NCI-H2029 (cell line): ENCODE measurements around the gene ZNF700.
A peak's percentile ranks its signal among the peaks of the same experiment; 100 is the strongest.
"Not testable (repeated sequence)": the region's sequence is repeated elsewhere in the genome, so short reads cannot be mapped to it uniquely, and the experiment has no call there.

Experiments
- DNase-seq: peaks from one replicate; lab custom pipeline; 2025; lab: John Stamatoyannopoulos, UW

The ZNF700 gene

DNA sequence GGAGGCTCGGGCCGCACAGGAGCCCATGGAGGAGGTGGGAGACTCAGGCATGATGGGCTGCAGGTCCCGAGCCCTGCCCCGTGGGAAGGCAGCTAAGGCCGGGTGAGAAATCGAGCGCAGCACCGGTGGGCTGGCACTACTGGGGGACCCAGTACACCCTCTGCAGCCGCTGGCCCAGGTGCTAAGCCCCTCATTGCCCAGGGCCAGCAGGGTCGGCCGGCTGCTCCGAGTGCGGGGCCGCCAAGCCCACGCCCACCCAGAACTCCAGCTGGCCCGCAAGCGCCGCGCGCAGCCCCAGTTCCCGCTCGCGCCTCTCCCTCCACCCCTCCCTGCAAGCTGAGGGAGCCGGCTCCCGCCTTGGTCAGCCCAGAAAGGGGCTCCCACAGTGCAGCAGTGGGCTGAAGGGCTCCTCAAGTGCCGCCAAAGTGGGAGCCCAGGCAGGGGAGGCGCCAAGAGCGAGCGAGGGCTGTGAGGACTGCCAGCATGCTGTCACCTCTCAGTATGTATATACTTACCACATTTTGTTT lies 16.5 kb downstream of the ZNF700 start:
- DNase-seq, result not testable (repeated sequence)

DNA sequence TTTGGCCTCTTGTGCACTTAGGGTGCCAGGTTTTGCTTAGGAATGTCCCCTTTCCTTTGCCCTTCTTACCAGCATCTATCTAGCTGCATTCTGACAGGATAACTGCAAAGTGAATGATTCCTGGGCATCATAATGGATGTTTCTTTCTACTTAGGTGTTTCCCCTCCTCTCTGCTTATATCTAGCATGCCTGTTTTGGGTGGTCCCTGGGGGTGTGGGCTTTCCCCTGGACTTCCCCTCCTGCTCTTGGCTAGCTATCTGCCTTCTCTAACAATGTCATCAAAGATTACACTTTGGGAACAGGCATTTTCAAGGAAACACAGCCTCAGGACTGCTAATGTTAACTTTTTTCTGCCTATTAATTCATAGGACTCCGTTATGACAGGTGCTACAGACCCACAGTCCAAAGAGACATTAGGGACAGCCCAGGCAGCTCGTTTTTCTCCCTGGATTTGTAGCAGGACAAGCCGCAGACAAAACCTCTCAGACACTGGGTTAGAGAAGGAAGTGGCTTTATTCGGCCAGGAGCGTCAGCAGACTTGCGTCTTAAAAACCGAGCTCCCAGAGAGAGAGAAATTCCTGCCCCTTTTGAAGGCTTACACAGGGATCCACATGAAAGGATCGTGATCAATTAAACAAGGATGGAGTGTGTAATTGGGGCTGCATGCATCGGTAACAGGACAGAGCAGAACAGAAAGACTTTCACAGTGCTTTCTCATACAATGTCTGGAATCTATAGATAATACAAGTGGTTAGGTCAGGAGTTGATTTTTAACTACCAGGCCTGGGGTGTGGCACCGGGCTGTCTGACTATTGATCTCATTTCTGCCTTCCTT lies 17.3 kb downstream of the ZNF700 start:
- DNase-seq, result no peak

DNA sequence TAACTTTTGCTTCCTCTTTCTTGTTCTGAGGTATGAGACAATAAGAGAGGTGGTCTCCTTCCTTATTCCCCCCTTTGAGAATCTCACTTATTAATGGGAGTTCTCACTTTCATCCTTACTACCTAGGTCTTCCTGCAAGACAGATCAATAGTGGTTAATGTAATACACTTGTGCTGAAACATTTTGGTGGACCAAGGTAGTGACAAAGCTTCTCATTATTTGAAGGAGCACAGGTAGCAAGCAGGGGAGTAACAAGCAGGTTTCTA lies 17.9 kb downstream of the ZNF700 start:
- no peak for DNase-seq

- DNase-seq, result no peak
Measured at GRCh38 chr19:11944656-11945055, 19.7 kb downstream of the ZNF700 start.

GRCh38 chr19:11948646-11949045 lies 23.7 kb downstream of the ZNF700 start:
- no peak for DNase-seq

DNA sequence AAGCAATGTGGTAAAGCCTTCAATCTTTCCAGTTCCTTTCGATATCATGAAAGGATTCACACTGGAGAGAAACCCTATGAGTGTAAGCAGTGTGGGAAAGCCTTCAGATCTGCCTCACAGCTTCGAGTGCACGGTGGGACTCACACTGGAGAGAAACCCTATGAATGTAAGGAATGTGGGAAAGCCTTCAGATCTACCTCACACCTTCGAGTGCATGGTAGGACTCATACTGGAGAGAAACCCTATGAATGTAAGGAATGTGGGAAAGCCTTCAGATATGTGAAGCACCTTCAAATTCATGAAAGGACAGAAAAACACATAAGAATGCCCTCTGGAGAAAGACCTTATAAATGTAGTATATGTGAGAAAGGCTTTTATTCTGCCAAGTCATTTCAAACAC lies 24.3 kb downstream of the ZNF700 start:
- DNase-seq, result no peak

- DNase-seq, result not testable (repeated sequence)
Measured at GRCh38 chr19:11949614-11950080, 24.7 kb downstream of the ZNF700 start.

- no peak for DNase-seq
Measured at GRCh38 chr19:11950312-11950711, 25.4 kb downstream of the ZNF700 start.

DNA sequence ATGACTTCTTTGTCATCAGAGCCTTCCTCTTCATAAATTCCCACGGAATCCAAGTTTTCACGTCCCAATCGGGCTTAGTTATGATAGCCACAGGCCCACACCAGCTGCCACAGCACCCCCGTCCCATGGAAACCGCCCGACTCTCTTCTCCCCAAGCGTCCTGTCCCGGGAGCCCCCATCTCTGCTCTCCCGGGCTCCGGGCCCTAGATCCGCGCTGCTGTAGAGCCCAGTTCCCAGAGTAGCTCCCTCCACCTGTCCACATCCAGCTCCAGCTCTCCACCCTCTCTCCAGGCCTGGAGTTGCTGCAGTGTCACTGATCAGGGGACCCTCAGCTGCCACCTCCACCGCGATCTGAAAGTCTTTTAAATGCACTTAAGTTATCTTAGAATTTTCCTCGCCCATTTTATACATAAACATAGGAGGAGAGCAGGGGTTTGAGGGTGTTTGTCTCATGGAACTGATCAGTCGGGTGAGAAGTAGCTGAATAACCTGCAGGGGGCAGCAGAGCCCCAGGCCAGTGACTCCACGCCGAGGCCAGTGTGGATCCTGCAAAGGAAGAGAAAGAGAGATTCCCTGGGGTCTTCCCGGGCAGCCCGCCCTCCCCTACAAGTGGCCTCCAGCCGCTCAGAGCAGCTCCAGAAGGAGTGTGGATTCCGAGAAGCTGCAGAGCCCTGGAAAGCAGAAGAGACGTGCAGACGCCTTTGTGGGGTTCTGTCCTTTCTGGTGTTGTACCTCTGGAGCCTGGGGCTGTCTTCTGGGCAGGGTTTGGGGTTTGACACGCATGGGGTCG lies 38.9 kb downstream of the ZNF700 start:
- DNase-seq, result peak; percentile 65

DNA sequence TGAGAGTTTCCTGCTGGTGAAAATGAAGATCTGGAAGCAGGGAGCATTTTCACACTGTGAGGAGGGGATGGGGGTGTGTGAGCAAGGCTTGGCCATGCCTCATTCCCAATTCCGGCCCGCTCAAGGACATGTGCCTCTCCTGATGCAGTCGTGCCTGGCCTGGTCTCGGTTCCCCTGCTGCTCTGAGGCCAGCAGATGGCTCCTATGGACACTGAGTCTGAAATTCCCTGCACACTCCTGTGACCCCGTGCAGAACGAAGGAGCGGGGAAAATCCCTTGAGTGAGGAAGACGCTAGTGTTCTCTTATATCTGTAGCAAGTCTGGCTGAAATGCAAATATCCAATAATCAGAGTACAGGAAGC lies 39.6 kb downstream of the ZNF700 start:
- peak; percentile 13 for DNase-seq

GRCh38 chr19:11964858-11965645 lies 40.1 kb downstream of the ZNF700 start, which contains the start of gene ZNF763:
TSS of gene ZNF763 (plus strand) at chr19:11965040. CDS start at chr19:11965209, 169 bp downstream.
- peak; percentile 79 for DNase-seq

- DNase-seq, result no peak
Measured at GRCh38 chr19:11970174-11970573, 45.3 kb downstream of the ZNF700 start.

DNA sequence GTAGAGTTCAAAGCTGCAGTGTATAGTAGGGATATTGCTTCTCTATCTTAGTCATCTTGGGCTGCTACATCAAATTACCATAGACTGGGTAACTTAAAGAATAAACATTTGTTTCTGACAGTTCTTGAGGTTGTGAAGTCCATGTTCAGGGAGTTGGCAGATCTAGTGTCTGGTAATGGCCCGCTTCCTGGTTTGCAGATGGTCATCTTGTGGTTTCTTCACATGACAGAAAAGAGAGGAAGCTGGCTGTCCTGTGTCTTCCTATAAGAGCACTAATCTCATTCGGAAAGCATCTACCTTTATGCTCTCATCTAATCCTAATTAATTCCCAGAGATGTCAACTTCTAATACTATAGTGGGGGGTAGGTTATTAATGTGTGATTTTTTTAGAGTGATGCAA lies 46.1 kb downstream of the ZNF700 start:
- DNase-seq, result no peak

GRCh38 chr19:11973019-11973810 lies 48.3 kb downstream of the ZNF700 start:
- no peak for DNase-seq

- DNase-seq, result no peak
Measured at GRCh38 chr19:11978492-11979100, 53.7 kb downstream of the ZNF700 start.

DNA sequence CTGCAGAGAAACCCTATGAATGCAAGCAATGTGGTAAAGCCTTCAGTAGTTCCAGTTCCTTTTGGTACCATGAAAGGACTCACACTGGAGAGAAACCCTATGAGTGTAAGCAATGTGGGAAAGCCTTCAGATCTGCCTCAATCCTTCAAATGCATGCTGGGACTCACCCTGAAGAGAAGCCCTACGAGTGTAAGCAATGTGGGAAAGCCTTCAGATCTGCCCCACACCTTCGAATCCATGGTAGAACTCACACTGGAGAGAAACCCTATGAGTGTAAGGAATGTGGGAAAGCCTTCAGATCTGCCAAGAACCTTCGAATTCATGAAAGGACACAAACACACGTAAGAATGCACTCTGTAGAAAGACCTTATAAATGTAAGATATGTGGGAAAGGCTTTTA lies 54.6 kb downstream of the ZNF700 start:
- no peak for DNase-seq

DNA sequence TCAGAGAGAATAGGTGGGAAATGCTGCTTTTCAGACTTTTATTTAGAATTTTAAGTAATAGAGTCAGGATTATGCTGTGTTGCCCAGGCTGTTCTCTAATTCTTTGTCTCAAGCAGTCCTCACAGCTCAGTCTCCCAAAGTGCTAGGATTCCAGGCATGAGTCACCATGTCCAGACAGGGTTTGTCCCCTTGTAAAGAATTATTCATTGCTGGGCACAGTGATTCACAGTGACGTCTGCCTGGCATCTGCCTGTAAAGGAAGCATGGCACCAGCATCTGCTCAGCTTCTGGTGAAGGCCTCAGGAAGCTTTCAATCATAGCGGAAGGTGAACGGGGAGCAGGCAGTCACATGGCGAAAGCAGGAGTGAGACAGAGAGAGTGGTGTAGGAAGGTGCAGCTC lies 57.6 kb downstream of the ZNF700 start:
- no peak for DNase-seq

GRCh38 chr19:11984986-11985385 lies 60.1 kb downstream of the ZNF700 start:
- no peak for DNase-seq

GRCh38 chr19:11986754-11987153 lies 61.8 kb downstream of the ZNF700 start:
- DNase-seq, result no peak

GRCh38 chr19:11987405-11988281 lies 62.7 kb downstream of the ZNF700 start:
- DNase-seq, result peak; percentile 95
